K562 (cell line): ENCODE measurements around the gene SERPINH1. TPM values are rescaled to one million over a fixed set of nuclear protein-coding genes. Genes with fewer than 3 reads are reported as not detected.

ENCODE experiments used
- CAMTA2 ChIP-seq: fragments of 250-450 bp; sonication (Bioruptor Pico); conservative IDR thresholded peaks from 2 replicates; pipeline ENCODE4 v1.5.1; 2022
- HDGF ChIP-seq: fragments of 450-650 bp; IDR thresholded peaks from 2 replicates; pipeline ENCODE4 v1.6.1; 2016
- NFIC ChIP-seq: fragments of 450-650 bp; IDR thresholded peaks from 2 replicates; pipeline ENCODE4 v1.6.1; 2017; ENCODE audit warnings: mild to moderate bottlenecking, inconsistent platforms
- NFYB ChIP-seq: IDR thresholded peaks from 2 replicates; pipeline ENCODE4 v1.6.1; 2011; ENCODE audit warnings: mild to moderate bottlenecking, moderate library complexity; ENCODE audit not compliant: insufficient read length; ENCODE audit errors: extremely low read depth
- NONO ChIP-seq, 2 experiments: fragments of 200-400 bp in 1 of 2; fragments of 450-650 bp in 1 of 2; formaldehyde crosslinking in 1 of 2; IDR thresholded peaks; 2 replicates each; pipeline ENCODE4 v1.6.1; 2017; ENCODE audit warnings: low read depth in 2 of 2, mild to moderate bottlenecking in 2 of 2, moderate library complexity in 2 of 2, low read length in 1 of 2
- PHB2 ChIP-seq: fragments of 450-650 bp; IDR thresholded peaks from 2 replicates; pipeline ENCODE4 v1.6.1; 2017; ENCODE audit warnings: low read depth
- PHF20 ChIP-seq: fragments of 450-650 bp; IDR thresholded peaks from 2 replicates; pipeline ENCODE4 v1.6.1; 2018; ENCODE audit not compliant: partially characterized antibody
- RAD51 ChIP-seq: fragments of 450-650 bp; IDR thresholded peaks from 2 replicates; pipeline ENCODE4 v1.7.1; 2016; ENCODE audit warnings: low read depth, mild to moderate bottlenecking, borderline replicate concordance
- SMAD4 ChIP-seq: fragments of 250-450 bp; sonication (Bioruptor Pico); conservative IDR thresholded peaks from 2 replicates; pipeline ENCODE4 v1.8.0; 2021; ENCODE audit warnings: inconsistent platforms, mild to moderate bottlenecking, moderate library complexity
- SUPT5H ChIP-seq: fragments of 450-650 bp; IDR thresholded peaks from 2 replicates; pipeline ENCODE4 v1.6.1; 2016
- ZNF143 ChIP-seq: sonication (generic); formaldehyde crosslinking; IDR thresholded peaks from 2 replicates; pipeline ENCODE4 v1.9.0; 2022; ENCODE audit warnings: mild to moderate bottlenecking, missing genetic modification reagents
- ZNF224 ChIP-seq: sonication (generic); formaldehyde crosslinking; IDR thresholded peaks from 2 replicates; pipeline ENCODE4 v1.8.0; 2022; ENCODE audit warnings: mild to moderate bottlenecking, missing genetic modification reagents
- polyA plus RNA-seq, 8 experiments: library from polyadenylated mRNA; depleted of rRNA in 4 of 8; stranded (reverse) in 5 of 8; unstranded in 3 of 8; fragments of >200 nt; fragmentation: Nextera tagmentation in 2 of 8; fragmentation: Illumina TruSeq in 1 of 8; extraction: Ambion mirVana in 2 of 8; extraction: Trizol in 1 of 8; gene quantifications; 2 replicates each; pipeline versions ENCODE4 v1.2.1 to v1.2.3, GENCODE V29; 2011 to 2014; ENCODE audit warnings: inconsistent platforms in 1 of 8, missing spikeins in 1 of 8
- total RNA-seq, 7 experiments: library from RNA; depleted of rRNA in 6 of 7; stranded (reverse); fragments of >200 nt in 6 of 7; fragmentation: Illumina TruSeq in 2 of 7; extraction: Trizol in 2 of 7; gene quantifications; 2 replicates each; pipeline versions ENCODE4 v1.2.1 to v1.2.3, GENCODE V29; 2011 to 2021; ENCODE audit warnings: low replicate concordance in 1 of 7
- TF ChIP-seq, protein P1 (sequence below): fragments of 450-650 bp; IDR thresholded peaks from 2 replicates; pipeline ENCODE4 v1.6.1; 2016; ENCODE audit warnings: mild to moderate bottlenecking, moderate library complexity
- TF ChIP-seq, protein P2 (sequence below): fragments of 450-650 bp; formaldehyde crosslinking; IDR thresholded peaks from 2 replicates; pipeline ENCODE4 v1.4.0; 2020; ENCODE audit warnings: mild to moderate bottlenecking, moderate library complexity
- TF ChIP-seq, protein P3 (sequence below): IDR thresholded peaks from 3 replicates; pipeline ENCODE4 v1.6.1; 2011; ENCODE audit warnings: borderline replicate concordance, mild to moderate bottlenecking; ENCODE audit not compliant: insufficient read length, insufficient read depth

The SERPINH1 gene
- total and polyA plus RNA-seq, 9 of the 15 experiments (the other 6 are each of a cell fraction or from before 2014, with no cell fraction given): 2.8 to 106 (median 67.9) TPM

DNA sequence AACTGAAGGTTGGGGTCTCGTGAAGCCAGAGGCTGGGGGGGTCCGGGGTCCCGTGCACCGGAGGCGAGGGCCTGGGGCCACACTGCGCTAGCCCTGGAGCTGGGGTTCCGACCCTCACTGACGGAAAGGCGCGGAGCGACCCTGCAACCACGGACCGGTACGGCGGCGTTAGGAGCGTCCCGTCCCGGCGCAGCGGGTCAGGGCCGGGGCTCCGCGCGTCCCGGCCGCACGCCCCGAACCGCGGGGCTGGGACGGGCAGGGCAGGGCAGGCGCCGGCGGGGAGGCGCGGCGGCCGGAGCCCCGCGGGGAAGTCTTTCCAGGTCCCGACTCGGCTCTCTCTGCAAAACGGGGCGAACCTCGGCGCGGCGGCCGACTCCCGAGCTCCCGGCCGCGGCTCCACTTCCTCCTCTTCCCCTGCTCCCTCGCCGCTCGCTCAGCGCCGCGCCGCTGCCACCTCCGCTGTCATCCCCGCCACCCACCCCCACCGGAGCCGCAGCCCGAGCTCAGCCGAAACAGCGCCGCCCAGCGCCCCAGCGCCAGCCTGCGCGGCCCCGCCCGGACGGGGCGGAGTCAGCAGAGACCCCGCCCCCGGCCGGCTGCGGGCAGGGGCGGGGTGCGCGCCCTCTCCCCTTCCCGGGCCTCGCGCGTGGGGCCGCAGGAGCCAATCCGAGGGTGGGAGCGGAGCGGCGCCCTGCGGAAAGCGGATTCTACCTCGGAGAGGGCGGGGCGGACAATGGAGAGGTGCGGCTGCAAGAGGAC, 36.4 kb upstream of the SERPINH1 start, which contains the start of gene GDPD5 (continued):
- TF ChIP-seq, protein P1, sequence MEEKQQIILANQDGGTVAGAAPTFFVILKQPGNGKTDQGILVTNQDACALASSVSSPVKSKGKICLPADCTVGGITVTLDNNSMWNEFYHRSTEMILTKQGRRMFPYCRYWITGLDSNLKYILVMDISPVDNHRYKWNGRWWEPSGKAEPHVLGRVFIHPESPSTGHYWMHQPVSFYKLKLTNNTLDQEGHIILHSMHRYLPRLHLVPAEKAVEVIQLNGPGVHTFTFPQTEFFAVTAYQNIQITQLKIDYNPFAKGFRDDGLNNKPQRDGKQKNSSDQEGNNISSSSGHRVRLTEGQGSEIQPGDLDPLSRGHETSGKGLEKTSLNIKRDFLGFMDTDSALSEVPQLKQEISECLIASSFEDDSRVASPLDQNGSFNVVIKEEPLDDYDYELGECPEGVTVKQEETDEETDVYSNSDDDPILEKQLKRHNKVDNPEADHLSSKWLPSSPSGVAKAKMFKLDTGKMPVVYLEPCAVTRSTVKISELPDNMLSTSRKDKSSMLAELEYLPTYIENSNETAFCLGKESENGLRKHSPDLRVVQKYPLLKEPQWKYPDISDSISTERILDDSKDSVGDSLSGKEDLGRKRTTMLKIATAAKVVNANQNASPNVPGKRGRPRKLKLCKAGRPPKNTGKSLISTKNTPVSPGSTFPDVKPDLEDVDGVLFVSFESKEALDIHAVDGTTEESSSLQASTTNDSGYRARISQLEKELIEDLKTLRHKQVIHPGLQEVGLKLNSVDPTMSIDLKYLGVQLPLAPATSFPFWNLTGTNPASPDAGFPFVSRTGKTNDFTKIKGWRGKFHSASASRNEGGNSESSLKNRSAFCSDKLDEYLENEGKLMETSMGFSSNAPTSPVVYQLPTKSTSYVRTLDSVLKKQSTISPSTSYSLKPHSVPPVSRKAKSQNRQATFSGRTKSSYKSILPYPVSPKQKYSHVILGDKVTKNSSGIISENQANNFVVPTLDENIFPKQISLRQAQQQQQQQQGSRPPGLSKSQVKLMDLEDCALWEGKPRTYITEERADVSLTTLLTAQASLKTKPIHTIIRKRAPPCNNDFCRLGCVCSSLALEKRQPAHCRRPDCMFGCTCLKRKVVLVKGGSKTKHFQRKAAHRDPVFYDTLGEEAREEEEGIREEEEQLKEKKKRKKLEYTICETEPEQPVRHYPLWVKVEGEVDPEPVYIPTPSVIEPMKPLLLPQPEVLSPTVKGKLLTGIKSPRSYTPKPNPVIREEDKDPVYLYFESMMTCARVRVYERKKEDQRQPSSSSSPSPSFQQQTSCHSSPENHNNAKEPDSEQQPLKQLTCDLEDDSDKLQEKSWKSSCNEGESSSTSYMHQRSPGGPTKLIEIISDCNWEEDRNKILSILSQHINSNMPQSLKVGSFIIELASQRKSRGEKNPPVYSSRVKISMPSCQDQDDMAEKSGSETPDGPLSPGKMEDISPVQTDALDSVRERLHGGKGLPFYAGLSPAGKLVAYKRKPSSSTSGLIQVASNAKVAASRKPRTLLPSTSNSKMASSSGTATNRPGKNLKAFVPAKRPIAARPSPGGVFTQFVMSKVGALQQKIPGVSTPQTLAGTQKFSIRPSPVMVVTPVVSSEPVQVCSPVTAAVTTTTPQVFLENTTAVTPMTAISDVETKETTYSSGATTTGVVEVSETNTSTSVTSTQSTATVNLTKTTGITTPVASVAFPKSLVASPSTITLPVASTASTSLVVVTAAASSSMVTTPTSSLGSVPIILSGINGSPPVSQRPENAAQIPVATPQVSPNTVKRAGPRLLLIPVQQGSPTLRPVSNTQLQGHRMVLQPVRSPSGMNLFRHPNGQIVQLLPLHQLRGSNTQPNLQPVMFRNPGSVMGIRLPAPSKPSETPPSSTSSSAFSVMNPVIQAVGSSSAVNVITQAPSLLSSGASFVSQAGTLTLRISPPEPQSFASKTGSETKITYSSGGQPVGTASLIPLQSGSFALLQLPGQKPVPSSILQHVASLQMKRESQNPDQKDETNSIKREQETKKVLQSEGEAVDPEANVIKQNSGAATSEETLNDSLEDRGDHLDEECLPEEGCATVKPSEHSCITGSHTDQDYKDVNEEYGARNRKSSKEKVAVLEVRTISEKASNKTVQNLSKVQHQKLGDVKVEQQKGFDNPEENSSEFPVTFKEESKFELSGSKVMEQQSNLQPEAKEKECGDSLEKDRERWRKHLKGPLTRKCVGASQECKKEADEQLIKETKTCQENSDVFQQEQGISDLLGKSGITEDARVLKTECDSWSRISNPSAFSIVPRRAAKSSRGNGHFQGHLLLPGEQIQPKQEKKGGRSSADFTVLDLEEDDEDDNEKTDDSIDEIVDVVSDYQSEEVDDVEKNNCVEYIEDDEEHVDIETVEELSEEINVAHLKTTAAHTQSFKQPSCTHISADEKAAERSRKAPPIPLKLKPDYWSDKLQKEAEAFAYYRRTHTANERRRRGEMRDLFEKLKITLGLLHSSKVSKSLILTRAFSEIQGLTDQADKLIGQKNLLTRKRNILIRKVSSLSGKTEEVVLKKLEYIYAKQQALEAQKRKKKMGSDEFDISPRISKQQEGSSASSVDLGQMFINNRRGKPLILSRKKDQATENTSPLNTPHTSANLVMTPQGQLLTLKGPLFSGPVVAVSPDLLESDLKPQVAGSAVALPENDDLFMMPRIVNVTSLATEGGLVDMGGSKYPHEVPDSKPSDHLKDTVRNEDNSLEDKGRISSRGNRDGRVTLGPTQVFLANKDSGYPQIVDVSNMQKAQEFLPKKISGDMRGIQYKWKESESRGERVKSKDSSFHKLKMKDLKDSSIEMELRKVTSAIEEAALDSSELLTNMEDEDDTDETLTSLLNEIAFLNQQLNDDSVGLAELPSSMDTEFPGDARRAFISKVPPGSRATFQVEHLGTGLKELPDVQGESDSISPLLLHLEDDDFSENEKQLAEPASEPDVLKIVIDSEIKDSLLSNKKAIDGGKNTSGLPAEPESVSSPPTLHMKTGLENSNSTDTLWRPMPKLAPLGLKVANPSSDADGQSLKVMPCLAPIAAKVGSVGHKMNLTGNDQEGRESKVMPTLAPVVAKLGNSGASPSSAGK: no peak
- TF ChIP-seq SMAD4 (CRISPR knock-in tag) (peak; percentile 67), PHB2 (no peak), SUPT5H (0 out of 2 replicates have a peak, but pooled peaks have one; percentile 44), PHF20 (no peak), NFYB (no peak), ZNF224 (no peak), NONO (IDR thresholded peaks at IDR 0.05; ENCODE audit: low read depth in 2 of 2, low read length in 1 of 2) (peak in 1 of 2 experiments; percentile 55; a peak in 1 of 4 replicates), NFIC (peak; percentile 22; the same call in 1 of the 2 replicates), ZNF143 (no peak), CAMTA2 (CRISPR knock-in tag) (no peak), RAD51 (no peak), HDGF (no peak)
- TF ChIP-seq, protein P2, sequence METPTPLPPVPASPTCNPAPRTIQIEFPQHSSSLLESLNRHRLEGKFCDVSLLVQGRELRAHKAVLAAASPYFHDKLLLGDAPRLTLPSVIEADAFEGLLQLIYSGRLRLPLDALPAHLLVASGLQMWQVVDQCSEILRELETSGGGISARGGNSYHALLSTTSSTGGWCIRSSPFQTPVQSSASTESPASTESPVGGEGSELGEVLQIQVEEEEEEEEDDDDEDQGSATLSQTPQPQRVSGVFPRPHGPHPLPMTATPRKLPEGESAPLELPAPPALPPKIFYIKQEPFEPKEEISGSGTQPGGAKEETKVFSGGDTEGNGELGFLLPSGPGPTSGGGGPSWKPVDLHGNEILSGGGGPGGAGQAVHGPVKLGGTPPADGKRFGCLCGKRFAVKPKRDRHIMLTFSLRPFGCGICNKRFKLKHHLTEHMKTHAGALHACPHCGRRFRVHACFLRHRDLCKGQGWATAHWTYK: no peak
- TF ChIP-seq, protein P3, sequence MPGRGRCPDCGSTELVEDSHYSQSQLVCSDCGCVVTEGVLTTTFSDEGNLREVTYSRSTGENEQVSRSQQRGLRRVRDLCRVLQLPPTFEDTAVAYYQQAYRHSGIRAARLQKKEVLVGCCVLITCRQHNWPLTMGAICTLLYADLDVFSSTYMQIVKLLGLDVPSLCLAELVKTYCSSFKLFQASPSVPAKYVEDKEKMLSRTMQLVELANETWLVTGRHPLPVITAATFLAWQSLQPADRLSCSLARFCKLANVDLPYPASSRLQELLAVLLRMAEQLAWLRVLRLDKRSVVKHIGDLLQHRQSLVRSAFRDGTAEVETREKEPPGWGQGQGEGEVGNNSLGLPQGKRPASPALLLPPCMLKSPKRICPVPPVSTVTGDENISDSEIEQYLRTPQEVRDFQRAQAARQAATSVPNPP: no peak
